SK-N-SH treated with all-trans-retinoic acid at 6 μM for 48 hours (cell line): Measurements from ENCODE around the gene PRRT1.

ENCODE experiments used
- ATAC-seq: fragments of 200-7000 bp; cut with Tn5 transposase; 3 replicates; pipeline ENCODE4 v1.9.1; 2020; ENCODE audit warnings: mild to moderate bottlenecking, moderate library complexity
- BACH2 ChIP-seq: fragments of 250-450 bp; sonication (Bioruptor Pico); IDR thresholded peaks from 2 replicates; pipeline ENCODE4 v1.9.0; 2021; ENCODE audit warnings: mild to moderate bottlenecking, borderline replicate concordance
- CSDC2 ChIP-seq: fragments of 250-450 bp; sonication (Bioruptor Pico); IDR thresholded peaks from 2 replicates; pipeline ENCODE4 v1.5.0; 2020; ENCODE audit warnings: mild to moderate bottlenecking, moderate library complexity
- GLIS3 ChIP-seq: fragments of 250-450 bp; sonication (Bioruptor Pico); IDR thresholded peaks from 2 replicates; pipeline ENCODE4 v1.5.0; 2020; ENCODE audit warnings: mild to moderate bottlenecking, moderate library complexity
- ISL1 ChIP-seq: fragments of 250-450 bp; sonication (Bioruptor Pico); IDR thresholded peaks from 2 replicates; pipeline ENCODE4 v2.1.2; 2022; ENCODE audit warnings: mild to moderate bottlenecking, moderate library complexity
- PATZ1 ChIP-seq: fragments of 250-450 bp; sonication (Bioruptor Pico); IDR thresholded peaks from 2 replicates; pipeline ENCODE4 v1.8.0; 2020; ENCODE audit warnings: mild to moderate bottlenecking, moderate library complexity, borderline replicate concordance
- PPARA ChIP-seq: fragments of 250-450 bp; sonication (Bioruptor Pico); IDR thresholded peaks from 2 replicates; pipeline ENCODE4 v1.5.0; 2020; ENCODE audit warnings: mild to moderate bottlenecking, borderline replicate concordance
- RARB ChIP-seq: fragments of 250-450 bp; sonication (Bioruptor Pico); IDR thresholded peaks from 2 replicates; pipeline ENCODE4 v1.8.0; 2021; ENCODE audit warnings: mild to moderate bottlenecking, moderate library complexity
- SNAI2 ChIP-seq: fragments of 250-450 bp; sonication (Bioruptor Pico); IDR thresholded peaks from 2 replicates; pipeline ENCODE4 v1.5.0; 2020; ENCODE audit warnings: mild to moderate bottlenecking, moderate library complexity
- ZFP3 ChIP-seq: fragments of 250-450 bp; sonication (Bioruptor Pico); IDR thresholded peaks from 2 replicates; pipeline ENCODE4 v1.5.0; 2020; ENCODE audit warnings: mild to moderate bottlenecking, moderate library complexity
- ZNF565 ChIP-seq: fragments of 450-650 bp; formaldehyde crosslinking; conservative IDR thresholded peaks from 2 replicates; pipeline ENCODE4 v1.5.0; 2020; ENCODE audit warnings: low read depth, mild to moderate bottlenecking, moderate library complexity
- ZNF70 ChIP-seq: fragments of 450-650 bp; formaldehyde crosslinking; IDR thresholded peaks from 2 replicates; pipeline ENCODE4 v1.5.0; 2020; ENCODE audit warnings: mild to moderate bottlenecking, moderate library complexity
- ZNF8 ChIP-seq: fragments of 450-650 bp; formaldehyde crosslinking; IDR thresholded peaks from 2 replicates; pipeline ENCODE4 v1.5.0; 2020; ENCODE audit warnings: mild to moderate bottlenecking, moderate library complexity
- TF ChIP-seq, protein P1 (sequence below): fragments of 250-450 bp; sonication (Bioruptor Pico); IDR thresholded peaks from 2 replicates; pipeline ENCODE4 v1.5.0; 2020; ENCODE audit warnings: mild to moderate bottlenecking, moderate library complexity
- TF ChIP-seq, protein P2 (sequence below): fragments of 250-450 bp; sonication (Bioruptor Pico); IDR thresholded peaks from 2 replicates; pipeline ENCODE4 v1.5.1; 2021; ENCODE audit warnings: mild to moderate bottlenecking, moderate library complexity
- TF ChIP-seq, protein P3 (sequence below): fragments of 250-450 bp; sonication (Bioruptor Pico); IDR thresholded peaks from 2 replicates; pipeline ENCODE4 v1.8.0; 2021; ENCODE audit warnings: low read depth, mild to moderate bottlenecking, moderate library complexity, borderline replicate concordance
- TF ChIP-seq, protein P4 (sequence below): fragments of 250-450 bp; sonication (Bioruptor Pico); IDR thresholded peaks from 2 replicates; pipeline ENCODE4 v1.5.1; 2020; ENCODE audit warnings: low read depth, mild to moderate bottlenecking, moderate library complexity

The PRRT1 gene

DNA sequence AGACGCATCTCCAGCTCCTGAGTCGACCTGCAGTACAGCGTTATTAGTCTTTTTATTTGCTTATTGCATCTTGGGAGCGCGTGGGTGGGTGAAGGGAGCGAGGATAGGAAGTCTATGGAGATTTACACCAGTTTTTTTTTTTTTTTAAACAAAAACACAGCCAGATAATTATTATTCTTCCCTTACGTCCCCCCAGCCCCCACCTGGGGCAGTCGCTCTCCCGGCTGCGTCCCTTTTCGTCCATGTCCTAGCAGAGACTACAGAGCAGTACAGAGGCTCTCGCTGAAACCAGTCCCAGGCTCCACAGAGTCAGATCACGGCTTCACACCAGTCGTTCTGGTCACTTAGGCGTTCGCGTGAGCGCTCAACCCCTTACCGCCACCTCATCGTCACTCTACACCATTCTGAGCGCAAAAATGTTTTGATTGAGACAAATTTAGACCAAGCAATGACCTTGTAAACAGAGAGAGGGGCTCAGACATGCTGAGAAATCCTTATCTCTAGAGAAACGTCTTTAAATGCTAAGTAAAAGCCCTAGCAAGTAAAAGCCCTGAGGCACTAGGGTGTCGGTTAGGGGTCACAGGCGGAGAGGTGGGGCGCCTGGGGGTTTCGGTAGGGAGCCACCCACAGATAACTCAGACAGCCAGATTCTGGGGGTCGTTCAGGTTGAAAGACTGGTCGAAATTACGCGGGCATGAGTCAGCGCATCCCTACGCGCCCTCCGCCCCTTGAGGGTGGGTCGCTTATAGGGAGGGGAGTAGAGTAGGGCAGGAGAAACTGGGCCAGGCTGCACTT is 1.2 kb upstream of the PRRT1 start (continued):
- TF ChIP-seq BACH2 (CRISPR knock-in tag) = no peak
- no peak for TF ChIP-seq ISL1 (CRISPR knock-in tag)
- TF ChIP-seq ZNF565 (CRISPR knock-in tag) = no peak
- TF ChIP-seq, protein P1, sequence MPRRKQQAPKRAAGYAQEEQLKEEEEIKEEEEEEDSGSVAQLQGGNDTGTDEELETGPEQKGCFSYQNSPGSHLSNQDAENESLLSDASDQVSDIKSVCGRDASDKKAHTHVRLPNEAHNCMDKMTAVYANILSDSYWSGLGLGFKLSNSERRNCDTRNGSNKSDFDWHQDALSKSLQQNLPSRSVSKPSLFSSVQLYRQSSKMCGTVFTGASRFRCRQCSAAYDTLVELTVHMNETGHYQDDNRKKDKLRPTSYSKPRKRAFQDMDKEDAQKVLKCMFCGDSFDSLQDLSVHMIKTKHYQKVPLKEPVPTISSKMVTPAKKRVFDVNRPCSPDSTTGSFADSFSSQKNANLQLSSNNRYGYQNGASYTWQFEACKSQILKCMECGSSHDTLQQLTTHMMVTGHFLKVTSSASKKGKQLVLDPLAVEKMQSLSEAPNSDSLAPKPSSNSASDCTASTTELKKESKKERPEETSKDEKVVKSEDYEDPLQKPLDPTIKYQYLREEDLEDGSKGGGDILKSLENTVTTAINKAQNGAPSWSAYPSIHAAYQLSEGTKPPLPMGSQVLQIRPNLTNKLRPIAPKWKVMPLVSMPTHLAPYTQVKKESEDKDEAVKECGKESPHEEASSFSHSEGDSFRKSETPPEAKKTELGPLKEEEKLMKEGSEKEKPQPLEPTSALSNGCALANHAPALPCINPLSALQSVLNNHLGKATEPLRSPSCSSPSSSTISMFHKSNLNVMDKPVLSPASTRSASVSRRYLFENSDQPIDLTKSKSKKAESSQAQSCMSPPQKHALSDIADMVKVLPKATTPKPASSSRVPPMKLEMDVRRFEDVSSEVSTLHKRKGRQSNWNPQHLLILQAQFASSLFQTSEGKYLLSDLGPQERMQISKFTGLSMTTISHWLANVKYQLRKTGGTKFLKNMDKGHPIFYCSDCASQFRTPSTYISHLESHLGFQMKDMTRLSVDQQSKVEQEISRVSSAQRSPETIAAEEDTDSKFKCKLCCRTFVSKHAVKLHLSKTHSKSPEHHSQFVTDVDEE (CRISPR knock-in tag) = no peak

GRCh38 chr6:32151181-32151862 is 417 bp downstream of the PRRT1 start:
- TF ChIP-seq, protein P2, sequence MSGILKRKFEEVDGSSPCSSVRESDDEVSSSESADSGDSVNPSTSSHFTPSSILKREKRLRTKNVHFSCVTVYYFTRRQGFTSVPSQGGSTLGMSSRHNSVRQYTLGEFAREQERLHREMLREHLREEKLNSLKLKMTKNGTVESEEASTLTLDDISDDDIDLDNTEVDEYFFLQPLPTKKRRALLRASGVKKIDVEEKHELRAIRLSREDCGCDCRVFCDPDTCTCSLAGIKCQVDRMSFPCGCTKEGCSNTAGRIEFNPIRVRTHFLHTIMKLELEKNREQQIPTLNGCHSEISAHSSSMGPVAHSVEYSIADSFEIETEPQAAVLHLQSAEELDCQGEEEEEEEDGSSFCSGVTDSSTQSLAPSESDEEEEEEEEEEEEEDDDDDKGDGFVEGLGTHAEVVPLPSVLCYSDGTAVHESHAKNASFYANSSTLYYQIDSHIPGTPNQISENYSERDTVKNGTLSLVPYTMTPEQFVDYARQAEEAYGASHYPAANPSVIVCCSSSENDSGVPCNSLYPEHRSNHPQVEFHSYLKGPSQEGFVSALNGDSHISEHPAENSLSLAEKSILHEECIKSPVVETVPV (CRISPR knock-in tag) = no peak
- TF ChIP-seq ZNF565 (CRISPR knock-in tag) (no peak), PATZ1 (CRISPR knock-in tag) (no peak), SNAI2 (CRISPR knock-in tag) (no peak), ZNF8 (CRISPR knock-in tag) (no peak), ZNF70 (CRISPR knock-in tag) (no peak), GLIS3 (no peak), RARB (CRISPR knock-in tag) (no peak)
- TF ChIP-seq, protein P1 (CRISPR knock-in tag) = no peak
- no peak for ATAC-seq

DNA sequence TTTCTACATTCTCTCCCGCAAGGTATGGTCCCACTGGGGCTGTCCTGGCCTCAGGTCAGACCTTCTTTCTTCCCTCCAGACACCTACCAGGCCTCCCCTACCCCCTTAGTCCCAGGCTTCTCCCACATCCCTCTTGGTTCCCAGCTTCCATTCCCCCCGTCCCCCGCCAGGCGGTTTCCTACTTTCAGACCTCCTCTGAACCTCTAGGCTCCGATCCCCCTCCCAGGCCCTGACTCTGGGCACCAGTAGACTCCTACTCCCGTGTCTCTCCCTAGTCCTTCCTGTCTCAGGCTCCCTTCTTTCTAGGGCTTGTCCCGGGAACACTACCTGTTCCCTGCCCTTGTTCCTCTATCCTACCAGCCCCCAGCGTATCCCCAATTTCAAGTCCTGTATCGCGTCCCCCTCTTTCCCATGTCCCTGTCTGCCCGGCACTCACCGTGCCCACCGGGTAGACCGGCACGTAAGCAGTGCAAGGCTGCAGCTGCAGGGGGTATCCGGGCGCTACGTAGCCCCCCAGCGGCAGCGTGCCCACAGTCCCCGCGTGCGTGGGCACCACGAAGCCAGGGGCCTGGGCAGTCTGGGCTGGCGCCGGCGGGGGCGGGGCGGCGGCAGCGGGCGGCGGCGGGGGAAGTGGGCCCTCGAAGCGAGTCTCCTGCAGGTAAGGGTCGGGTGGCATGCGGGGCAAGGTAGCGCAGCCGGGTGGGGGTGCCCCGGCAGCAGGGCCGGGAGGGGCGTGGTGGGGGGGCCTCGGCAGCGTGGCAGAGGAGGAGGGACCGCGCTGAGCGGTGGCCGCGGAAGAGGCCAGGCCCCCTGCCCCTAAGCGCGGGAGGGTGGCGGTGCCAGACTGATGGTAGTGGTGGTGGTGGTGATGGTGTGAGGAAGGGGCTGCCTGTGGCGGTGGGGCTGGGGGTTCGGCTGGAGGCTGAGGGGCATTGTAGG is 1.5 kb downstream of the PRRT1 start:
- no peak for ATAC-seq
- TF ChIP-seq SNAI2 (CRISPR knock-in tag) (no peak), PPARA (CRISPR knock-in tag) (no peak), ISL1 (CRISPR knock-in tag) (no peak), ZNF8 (CRISPR knock-in tag) (no peak), BACH2 (CRISPR knock-in tag) (no peak), ZFP3 (CRISPR knock-in tag) (no peak), ZNF70 (CRISPR knock-in tag) (no peak), CSDC2 (CRISPR knock-in tag) (no peak), ZNF565 (CRISPR knock-in tag) (no peak)
- TF ChIP-seq, protein P3, sequence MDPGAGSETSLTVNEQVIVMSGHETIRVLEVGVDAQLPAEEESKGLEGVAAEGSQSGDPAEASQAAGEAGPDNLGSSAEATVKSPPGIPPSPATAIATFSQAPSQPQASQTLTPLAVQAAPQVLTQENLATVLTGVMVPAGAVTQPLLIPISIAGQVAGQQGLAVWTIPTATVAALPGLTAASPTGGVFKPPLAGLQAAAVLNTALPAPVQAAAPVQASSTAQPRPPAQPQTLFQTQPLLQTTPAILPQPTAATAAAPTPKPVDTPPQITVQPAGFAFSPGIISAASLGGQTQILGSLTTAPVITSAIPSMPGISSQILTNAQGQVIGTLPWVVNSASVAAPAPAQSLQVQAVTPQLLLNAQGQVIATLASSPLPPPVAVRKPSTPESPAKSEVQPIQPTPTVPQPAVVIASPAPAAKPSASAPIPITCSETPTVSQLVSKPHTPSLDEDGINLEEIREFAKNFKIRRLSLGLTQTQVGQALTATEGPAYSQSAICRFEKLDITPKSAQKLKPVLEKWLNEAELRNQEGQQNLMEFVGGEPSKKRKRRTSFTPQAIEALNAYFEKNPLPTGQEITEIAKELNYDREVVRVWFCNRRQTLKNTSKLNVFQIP (CRISPR knock-in tag) = no peak
- TF ChIP-seq, protein P4, sequence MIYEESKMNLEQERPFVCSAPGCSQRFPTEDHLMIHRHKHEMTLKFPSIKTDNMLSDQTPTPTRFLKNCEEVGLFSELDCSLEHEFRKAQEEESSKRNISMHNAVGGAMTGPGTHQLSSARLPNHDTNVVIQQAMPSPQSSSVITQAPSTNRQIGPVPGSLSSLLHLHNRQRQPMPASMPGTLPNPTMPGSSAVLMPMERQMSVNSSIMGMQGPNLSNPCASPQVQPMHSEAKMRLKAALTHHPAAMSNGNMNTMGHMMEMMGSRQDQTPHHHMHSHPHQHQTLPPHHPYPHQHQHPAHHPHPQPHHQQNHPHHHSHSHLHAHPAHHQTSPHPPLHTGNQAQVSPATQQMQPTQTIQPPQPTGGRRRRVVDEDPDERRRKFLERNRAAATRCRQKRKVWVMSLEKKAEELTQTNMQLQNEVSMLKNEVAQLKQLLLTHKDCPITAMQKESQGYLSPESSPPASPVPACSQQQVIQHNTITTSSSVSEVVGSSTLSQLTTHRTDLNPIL (CRISPR knock-in tag) = no peak
- TF ChIP-seq, protein P1 (CRISPR knock-in tag) = no peak
